ENCODE results near the gene TSPAN12.

DNA sequence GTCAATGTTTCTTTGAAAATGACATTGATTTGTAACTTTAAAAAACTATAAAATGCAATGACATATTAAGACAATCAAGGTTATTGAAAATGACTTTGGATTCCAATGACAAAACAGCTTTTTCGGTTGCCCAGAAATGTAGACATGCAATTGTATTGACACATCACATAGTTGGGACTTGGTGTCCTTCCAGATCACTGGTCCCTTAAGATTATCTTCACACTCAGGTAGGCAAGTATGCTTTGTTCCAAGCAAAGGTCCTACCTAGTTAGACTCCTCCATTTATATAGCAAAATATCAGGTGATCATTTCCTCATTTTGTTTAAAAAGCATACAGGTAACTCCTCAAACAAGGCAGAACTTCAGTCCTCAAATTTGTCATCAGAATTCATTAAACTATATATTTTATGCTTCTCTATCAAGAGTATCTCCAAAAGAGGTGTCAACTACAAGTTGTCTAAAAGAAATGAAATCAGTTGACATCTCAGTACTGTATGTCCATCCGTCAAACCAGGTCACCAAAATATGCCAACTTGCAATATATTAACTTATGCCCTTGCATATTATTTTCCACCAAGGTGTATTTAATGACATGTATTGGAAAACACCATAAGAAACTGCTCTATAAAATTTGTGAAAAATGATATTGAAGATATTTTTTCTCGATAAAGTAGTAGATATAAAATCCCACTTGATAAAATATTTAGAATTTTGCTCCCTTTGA lies 64.6 kb downstream of the TSPAN12 start:
- TF ChIP-seq, protein P1, sequence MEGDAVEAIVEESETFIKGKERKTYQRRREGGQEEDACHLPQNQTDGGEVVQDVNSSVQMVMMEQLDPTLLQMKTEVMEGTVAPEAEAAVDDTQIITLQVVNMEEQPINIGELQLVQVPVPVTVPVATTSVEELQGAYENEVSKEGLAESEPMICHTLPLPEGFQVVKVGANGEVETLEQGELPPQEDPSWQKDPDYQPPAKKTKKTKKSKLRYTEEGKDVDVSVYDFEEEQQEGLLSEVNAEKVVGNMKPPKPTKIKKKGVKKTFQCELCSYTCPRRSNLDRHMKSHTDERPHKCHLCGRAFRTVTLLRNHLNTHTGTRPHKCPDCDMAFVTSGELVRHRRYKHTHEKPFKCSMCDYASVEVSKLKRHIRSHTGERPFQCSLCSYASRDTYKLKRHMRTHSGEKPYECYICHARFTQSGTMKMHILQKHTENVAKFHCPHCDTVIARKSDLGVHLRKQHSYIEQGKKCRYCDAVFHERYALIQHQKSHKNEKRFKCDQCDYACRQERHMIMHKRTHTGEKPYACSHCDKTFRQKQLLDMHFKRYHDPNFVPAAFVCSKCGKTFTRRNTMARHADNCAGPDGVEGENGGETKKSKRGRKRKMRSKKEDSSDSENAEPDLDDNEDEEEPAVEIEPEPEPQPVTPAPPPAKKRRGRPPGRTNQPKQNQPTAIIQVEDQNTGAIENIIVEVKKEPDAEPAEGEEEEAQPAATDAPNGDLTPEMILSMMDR (IDR thresholded peaks at IDR 0.05; ENCODE audit: poor library complexity, severe bottlenecking) = no peak
- TF ChIP-seq EZH2 (IDR thresholded peaks at IDR 0.05; ENCODE audit: borderline replicate concordance, insufficient read depth, low read length, poor library complexity, severe bottlenecking) (no peak), TAF1 (IDR thresholded peaks at IDR 0.05; ENCODE audit: low read depth) (no peak), POLR2AphosphoS5 (IDR thresholded peaks at IDR 0.05) (no peak), RAD21 (conservative IDR thresholded peaks at IDR 0.05) (no peak)
- TF ChIP-seq, protein P2, sequence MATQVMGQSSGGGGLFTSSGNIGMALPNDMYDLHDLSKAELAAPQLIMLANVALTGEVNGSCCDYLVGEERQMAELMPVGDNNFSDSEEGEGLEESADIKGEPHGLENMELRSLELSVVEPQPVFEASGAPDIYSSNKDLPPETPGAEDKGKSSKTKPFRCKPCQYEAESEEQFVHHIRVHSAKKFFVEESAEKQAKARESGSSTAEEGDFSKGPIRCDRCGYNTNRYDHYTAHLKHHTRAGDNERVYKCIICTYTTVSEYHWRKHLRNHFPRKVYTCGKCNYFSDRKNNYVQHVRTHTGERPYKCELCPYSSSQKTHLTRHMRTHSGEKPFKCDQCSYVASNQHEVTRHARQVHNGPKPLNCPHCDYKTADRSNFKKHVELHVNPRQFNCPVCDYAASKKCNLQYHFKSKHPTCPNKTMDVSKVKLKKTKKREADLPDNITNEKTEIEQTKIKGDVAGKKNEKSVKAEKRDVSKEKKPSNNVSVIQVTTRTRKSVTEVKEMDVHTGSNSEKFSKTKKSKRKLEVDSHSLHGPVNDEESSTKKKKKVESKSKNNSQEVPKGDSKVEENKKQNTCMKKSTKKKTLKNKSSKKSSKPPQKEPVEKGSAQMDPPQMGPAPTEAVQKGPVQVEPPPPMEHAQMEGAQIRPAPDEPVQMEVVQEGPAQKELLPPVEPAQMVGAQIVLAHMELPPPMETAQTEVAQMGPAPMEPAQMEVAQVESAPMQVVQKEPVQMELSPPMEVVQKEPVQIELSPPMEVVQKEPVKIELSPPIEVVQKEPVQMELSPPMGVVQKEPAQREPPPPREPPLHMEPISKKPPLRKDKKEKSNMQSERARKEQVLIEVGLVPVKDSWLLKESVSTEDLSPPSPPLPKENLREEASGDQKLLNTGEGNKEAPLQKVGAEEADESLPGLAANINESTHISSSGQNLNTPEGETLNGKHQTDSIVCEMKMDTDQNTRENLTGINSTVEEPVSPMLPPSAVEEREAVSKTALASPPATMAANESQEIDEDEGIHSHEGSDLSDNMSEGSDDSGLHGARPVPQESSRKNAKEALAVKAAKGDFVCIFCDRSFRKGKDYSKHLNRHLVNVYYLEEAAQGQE (IDR thresholded peaks at IDR 0.05; ENCODE audit: borderline replicate concordance) = no peak
